GM19324 (cell line): ENCODE results near the gene TNS2.
"Not testable (repeated sequence)": the region's sequence is repeated elsewhere in the genome, so short reads cannot be mapped to it uniquely, and the experiment has no call there.

ENCODE experiments used
- ATAC-seq: cut with Tn5 transposase; IDR thresholded peaks from one replicate; pipeline ENCODE4 v1.9.1; 2021; ENCODE audit warnings: mild to moderate bottlenecking, moderate library complexity; ENCODE audit not compliant: unreplicated experiment, low FRiP score

The TNS2 gene

GRCh38 chr12:53105256-53105655 is 55.4 kb downstream of the TNS2 start:
- no peak for ATAC-seq

- no peak for ATAC-seq
Observed at GRCh38 chr12:53105712-53106439, 56.0 kb downstream of the TNS2 start.

- no peak for ATAC-seq
Observed at GRCh38 chr12:53107122-53107521, 57.3 kb downstream of the TNS2 start.

GRCh38 chr12:53112431-53112830 is 62.6 kb downstream of the TNS2 start:
- not testable (repeated sequence) for ATAC-seq

GRCh38 chr12:53113136-53113705 is 63.4 kb downstream of the TNS2 start:
- no peak for ATAC-seq

GRCh38 chr12:53113951-53114350 is 64.1 kb downstream of the TNS2 start:
- no peak for ATAC-seq
